ENCODE measurements around the gene KRTAP3-1.
"Not testable (repeated sequence)": the region's sequence is repeated elsewhere in the genome, so short reads cannot be mapped to it uniquely, and the experiment has no call there.

KRTAP3-1 gene

GRCh38 chr17:41008811-41009210, at the start of gene KRTAP3-1:
TSS of gene KRTAP3-1 (minus strand) at chr17:41009128. CDS start at chr17:41009074, 54 bp downstream.
- no peak for DNase-seq (ENCODE audit: low spot score)

- DNase-seq (ENCODE audit: low spot score): no peak
Measured at GRCh38 chr17:41057547-41057946, 48.6 kb upstream of the KRTAP3-1 start.

- DNase-seq (ENCODE audit: low spot score): not testable (repeated sequence)
Measured at GRCh38 chr17:41055130-41055529, 46.2 kb upstream of the KRTAP3-1 start, which contains the start of gene KRTAP2-2. TSS of gene KRTAP2-2 (minus strand) at chr17:41055230. CDS start at chr17:41055211, 19 bp downstream.

GRCh38 chr17:41054556-41054955, 45.6 kb upstream of the KRTAP3-1 start:
- DNase-seq (ENCODE audit: low spot score): not testable (repeated sequence)

GRCh38 chr17:41054025-41054424, 45.1 kb upstream of the KRTAP3-1 start:
- no peak for DNase-seq (ENCODE audit: low spot score)

- DNase-seq (ENCODE audit: low spot score): no peak
Measured at GRCh38 chr17:41052566-41052965, 43.6 kb upstream of the KRTAP3-1 start.

- no peak for DNase-seq (ENCODE audit: low spot score)
Measured at GRCh38 chr17:41049110-41049509, 40.2 kb upstream of the KRTAP3-1 start.

- no peak for DNase-seq (ENCODE audit: low spot score)
Measured at GRCh38 chr17:41048441-41048840, 39.5 kb upstream of the KRTAP3-1 start.

GRCh38 chr17:41046735-41047465, 38.0 kb upstream of the KRTAP3-1 start, which contains the start of gene KRTAP2-1:
TSS of gene KRTAP2-1 (minus strand) at chr17:41047316. CDS start at chr17:41047267, 49 bp downstream.
- DNase-seq (ENCODE audit: low spot score): not testable (repeated sequence)

GRCh38 chr17:41042953-41043352, 34.0 kb upstream of the KRTAP3-1 start:
- DNase-seq (ENCODE audit: low spot score): no peak

- DNase-seq (ENCODE audit: low spot score): peak; percentile 0
Measured at GRCh38 chr17:41040783-41041571, 32.0 kb upstream of the KRTAP3-1 start, which contains the start of gene KRTAP1-1. TSS of gene KRTAP1-1 (minus strand) at chr17:41041450. CDS start at chr17:41041397, 53 bp downstream.

GRCh38 chr17:41037853-41038350, 29.0 kb upstream of the KRTAP3-1 start:
- DNase-seq (ENCODE audit: low spot score): no peak

GRCh38 chr17:41034346-41034935, 25.5 kb upstream of the KRTAP3-1 start, which contains the start of gene KRTAP1-3:
TSS of gene KRTAP1-3 (minus strand) at chr17:41034874. CDS start at chr17:41034821, 53 bp downstream.
- DNase-seq (ENCODE audit: low spot score): not testable (repeated sequence)

- no peak for DNase-seq (ENCODE audit: low spot score)
Measured at GRCh38 chr17:41029633-41030245, 20.8 kb upstream of the KRTAP3-1 start, which contains the start of gene KRTAP1-4. TSS of gene KRTAP1-4 (minus strand) at chr17:41030195. CDS start at chr17:41030078, 117 bp downstream.

- DNase-seq (ENCODE audit: low spot score): no peak
Measured at GRCh38 chr17:41026715-41027471, 18.0 kb upstream of the KRTAP3-1 start, which contains the start of gene KRTAP1-5. TSS of gene KRTAP1-5 (minus strand) at chr17:41027208. CDS start at chr17:41027155, 53 bp downstream.

GRCh38 chr17:41024697-41025096, 15.8 kb upstream of the KRTAP3-1 start:
- no peak for DNase-seq (ENCODE audit: low spot score)

GRCh38 chr17:41020336-41020735, 11.4 kb upstream of the KRTAP3-1 start:
- no peak for DNase-seq (ENCODE audit: low spot score)

GRCh38 chr17:41019415-41019814, 10.5 kb upstream of the KRTAP3-1 start:
- no peak for DNase-seq (ENCODE audit: low spot score)

GRCh38 chr17:41018541-41018940, 9.6 kb upstream of the KRTAP3-1 start:
- DNase-seq (ENCODE audit: low spot score): no peak

- DNase-seq (ENCODE audit: low spot score): no peak
Measured at GRCh38 chr17:41016578-41017215, 7.8 kb upstream of the KRTAP3-1 start.
